GM12873 (cell line): Measurements from ENCODE around the gene KIF1A.
"Not testable (repeated sequence)": the region's sequence is repeated elsewhere in the genome, so short reads cannot be mapped to it uniquely, and the experiment has no call there.

Experiments used
- CTCF ChIP-seq: IDR thresholded peaks from 2 replicates; pipeline ENCODE4 v1.5.1; 2012; ENCODE audit warnings: low read depth, mild to moderate bottlenecking, moderate library complexity, low read length, control low read depth; ENCODE audit not compliant: insufficient read depth; ENCODE audit errors: missing control alignments

Gene KIF1A

GRCh38 chr2:240687045-240687740, 132.8 kb downstream of the KIF1A start:
- TF ChIP-seq CTCF = no peak

GRCh38 chr2:240686460-240686859, 133.6 kb downstream of the KIF1A start:
- no peak for TF ChIP-seq CTCF

- TF ChIP-seq CTCF = no peak
Observed at GRCh38 chr2:240685771-240686371, 134.1 kb downstream of the KIF1A start.

GRCh38 chr2:240682431-240683224, 137.4 kb downstream of the KIF1A start, which contains the start of gene AQP12B:
TSS of gene AQP12B (minus strand) at chr2:240682885. CDS start at chr2:240682837, 48 bp downstream.
- not testable (repeated sequence) for TF ChIP-seq CTCF

- no peak for TF ChIP-seq CTCF
Observed at GRCh38 chr2:240672701-240673190, 147.3 kb downstream of the KIF1A start.

GRCh38 chr2:240672076-240672700, 147.8 kb downstream of the KIF1A start:
- no peak for TF ChIP-seq CTCF

- TF ChIP-seq CTCF = no peak
Observed at GRCh38 chr2:240670950-240671349, 149.1 kb downstream of the KIF1A start.
